PC-3 (cell line): ENCODE measurements around the gene ACTR2.

Experiments used
- CTCF ChIP-seq: fragments of 300-600 bp; sonication (generic); conservative IDR thresholded peaks from 2 replicates; pipeline ENCODE4 v1.5.1; 2017; ENCODE audit warnings: antibody characterized with exemption, low read depth, mild to moderate bottlenecking, low read length
- EZH2 ChIP-seq: fragments of 300-600 bp; sonication (generic); IDR thresholded peaks from one replicate; pipeline ENCODE4 v1.6.1; 2017; ENCODE audit warnings: antibody characterized with exemption, mild to moderate bottlenecking, low read length; ENCODE audit not compliant: unreplicated experiment
- EZH2phosphoT487 ChIP-seq: fragments of 300-600 bp; sonication (generic); IDR thresholded peaks from 2 replicates; pipeline ENCODE4 v1.6.1; 2018; ENCODE audit warnings: mild to moderate bottlenecking, antibody characterized with exemption, low read length, borderline replicate concordance

GRCh38 chr2:65264821-65265670, 37.4 kb downstream of the ACTR2 start:
- TF ChIP-seq CTCF (peak; percentile 88), EZH2 (no peak), EZH2phosphoT487 (no peak)
